IMR-90 (cell line): Measurements from ENCODE around the gene HDAC10. TPM values are rescaled to one million over a fixed set of nuclear protein-coding genes. Genes with fewer than 3 reads are reported as not detected.

Source experiments
- ATAC-seq: fragments of 200-7000 bp; cut with Tn5 transposase; 2 replicates; pipeline ENCODE4 v1.9.1; 2020; ENCODE audit warnings: low read depth, mild to moderate bottlenecking, moderate library complexity
- BruUV-seq: library from RNA; stranded (reverse); fragments of 400-500 nt; replicated peaks from 2 replicates; lab custom pipeline; 2021; lab: Mats Ljungman, UMichigan
- CTCF ChIA-PET: fragments of 300-600 bp; formaldehyde crosslinking; extraction: SDS; loops from one replicate; lab custom pipeline; 2021; ENCODE audit warnings: antibody characterized with exemption; lab: Yijun Ruan, JAX
- POLR2A ChIA-PET: fragments of 300-600 bp; sonication (Branson Sonifier 250); formaldehyde crosslinking; loops from one replicate; lab custom pipeline; 2022; ENCODE audit warnings: antibody characterized with exemption; ENCODE audit not compliant: unreplicated experiment; lab: Charles Lee
- DNase-seq: peaks from one replicate; pipeline ENCODE4 v3.0.0; 2013
- H2AFZ ChIP-seq: replicated peaks from 2 replicates; pipeline ENCODE3; 2013; ENCODE audit warnings: low read length, mild to moderate bottlenecking; ENCODE audit not compliant: poor library complexity
- H2AK5ac ChIP-seq: 2 replicates; pipeline ENCODE4 v1.6.1; 2013; ENCODE audit warnings: low read depth, low read length, inconsistent platforms
- H2AK9ac ChIP-seq: replicated peaks from 2 replicates; pipeline ENCODE3; 2013; ENCODE audit warnings: mild to moderate bottlenecking, low read depth, low read length, moderate library complexity; ENCODE audit not compliant: poor library complexity
- H2BK120ac ChIP-seq: 2 replicates; pipeline ENCODE4 v1.6.1; 2013; ENCODE audit warnings: low read depth, low read length, inconsistent platforms
- H2BK15ac ChIP-seq: 3 replicates; pipeline ENCODE4 v1.6.1; 2013; ENCODE audit warnings: low read depth, low read length, inconsistent platforms
- H2BK20ac ChIP-seq: 2 replicates; pipeline ENCODE4 v1.6.1; 2013; ENCODE audit warnings: low read depth, mild to moderate bottlenecking, inconsistent platforms, low read length, moderate library complexity
- H2BK5ac ChIP-seq: 2 replicates; pipeline ENCODE4 v1.6.1; 2013; ENCODE audit warnings: mild to moderate bottlenecking, low read depth, low read length, inconsistent platforms; ENCODE audit not compliant: poor library complexity, severe bottlenecking
- H3K14ac ChIP-seq: replicated peaks from 2 replicates; pipeline ENCODE4 v1.6.1; 2013; ENCODE audit warnings: low read depth, low read length, inconsistent platforms
- H3K18ac ChIP-seq: 2 replicates; pipeline ENCODE4 v1.6.1; 2013; ENCODE audit warnings: low read depth, low read length, control low read depth
- H3K23ac ChIP-seq: 2 replicates; pipeline ENCODE4 v1.6.1; 2013; ENCODE audit warnings: low read depth, low read length, inconsistent platforms
- H3K27ac ChIP-seq: 2 replicates; pipeline ENCODE4 v1.5.1; 2013; ENCODE audit warnings: mild to moderate bottlenecking, control low read depth, low read length; ENCODE audit not compliant: insufficient read depth
- H3K27me3 ChIP-seq: 2 replicates; pipeline ENCODE4 v1.6.1; 2013; ENCODE audit warnings: low read length; ENCODE audit not compliant: control insufficient read depth, insufficient read depth
- H3K36me3 ChIP-seq: 2 replicates; pipeline ENCODE4 v1.6.1; 2013; ENCODE audit warnings: low read length, mixed read lengths; ENCODE audit not compliant: control insufficient read depth, insufficient read depth
- H3K4ac ChIP-seq: 2 replicates; pipeline ENCODE4 v1.6.1; 2013; ENCODE audit warnings: low read depth, low read length, inconsistent platforms
- H3K4me1 ChIP-seq: 2 replicates; pipeline ENCODE4 v1.6.1; 2013; ENCODE audit warnings: low read length, mixed read lengths; ENCODE audit not compliant: control insufficient read depth, insufficient read depth
- H3K4me2 ChIP-seq: 2 replicates; pipeline ENCODE4 v1.6.1; 2013; ENCODE audit warnings: low read depth, mild to moderate bottlenecking, control low read depth, low read length, moderate library complexity
- H3K4me3 ChIP-seq: 2 replicates; pipeline ENCODE4 v1.5.1; 2013; ENCODE audit warnings: low read depth, mild to moderate bottlenecking, control low read depth, low read length, moderate library complexity; ENCODE audit not compliant: insufficient read depth
- H3K56ac ChIP-seq: 2 replicates; pipeline ENCODE4 v1.6.1; 2013; ENCODE audit warnings: low read length, inconsistent platforms; ENCODE audit not compliant: insufficient read depth; ENCODE audit errors: extremely low read depth
- H3K79me1 ChIP-seq, 2 experiments: 2 replicates each; pipeline ENCODE4 v1.6.1; 2013; ENCODE audit warnings: low read length in 2 of 2, inconsistent platforms in 1 of 2, low read depth in 1 of 2
- H3K9ac ChIP-seq: 2 replicates; pipeline ENCODE4 v1.6.1; 2013; ENCODE audit warnings: low read depth, low read length, control low read depth
- H3K9me1 ChIP-seq: 2 replicates; pipeline ENCODE4 v1.6.1; 2013; ENCODE audit warnings: low read length, inconsistent platforms; ENCODE audit not compliant: insufficient read depth
- H3K9me3 ChIP-seq: 2 replicates; pipeline ENCODE4 v1.6.1; 2013; ENCODE audit warnings: low read length; ENCODE audit not compliant: control insufficient read depth, insufficient read depth
- H4K20me1 ChIP-seq: 2 replicates; pipeline ENCODE4 v1.6.1; 2013; ENCODE audit warnings: low read length, inconsistent platforms; ENCODE audit not compliant: insufficient read depth
- H4K5ac ChIP-seq: 2 replicates; pipeline ENCODE4 v1.6.1; 2013; ENCODE audit warnings: mild to moderate bottlenecking, low read depth, low read length, control low read depth
- H4K8ac ChIP-seq, 2 experiments: 2 replicates each; pipeline ENCODE4 v1.6.1; 2013; ENCODE audit warnings: low read depth in 2 of 2, low read length in 2 of 2, control low read depth in 1 of 2, inconsistent platforms in 1 of 2
- H4K91ac ChIP-seq: 2 replicates; pipeline ENCODE4 v1.6.1; 2013; ENCODE audit warnings: low read depth, low read length, inconsistent platforms; ENCODE audit not compliant: insufficient read depth
- BHLHE40 ChIP-seq: fragments of 150-350 bp; IDR thresholded peaks from 2 replicates; pipeline ENCODE4 v1.6.1; 2016; ENCODE audit warnings: mild to moderate bottlenecking, low read depth, low read length
- CEBPB ChIP-seq: IDR thresholded peaks from 2 replicates; pipeline ENCODE4 v1.6.1; 2012; ENCODE audit warnings: low read depth, low read length, improper control_type of control experiment
- CHD1 ChIP-seq: IDR thresholded peaks from 2 replicates; pipeline ENCODE4 v1.6.1; 2012; ENCODE audit warnings: low read depth, low read length, improper control_type of control experiment
- CTCF ChIP-seq: conservative IDR thresholded peaks from 2 replicates; pipeline ENCODE4 v1.5.1; 2012; ENCODE audit warnings: mild to moderate bottlenecking, low read depth, low read length, improper control_type of control experiment
- ELK1 ChIP-seq: fragments of 150-350 bp; IDR thresholded peaks from 2 replicates; pipeline ENCODE4 v1.6.1; 2016; ENCODE audit warnings: low read depth, mild to moderate bottlenecking, low read length, moderate library complexity, borderline replicate concordance
- FOS ChIP-seq: fragments of 150-350 bp; IDR thresholded peaks from 2 replicates; pipeline ENCODE4 v1.6.1; 2016; ENCODE audit warnings: low read depth, low read length
- MAFK ChIP-seq: IDR thresholded peaks from 2 replicates; pipeline ENCODE4 v1.6.1; 2012; ENCODE audit warnings: low read depth, low read length, improper control_type of control experiment
- MAZ ChIP-seq: IDR thresholded peaks from 2 replicates; pipeline ENCODE4 v1.6.1; 2012; ENCODE audit warnings: low read depth, mild to moderate bottlenecking, low read length, improper control_type of control experiment, moderate library complexity, borderline replicate concordance
- MXI1 ChIP-seq: IDR thresholded peaks from 2 replicates; pipeline ENCODE4 v1.6.1; 2012; ENCODE audit warnings: low read depth, mild to moderate bottlenecking, low read length, moderate library complexity, borderline replicate concordance
- NFE2L2 ChIP-seq: fragments of 150-350 bp; IDR thresholded peaks from 2 replicates; pipeline ENCODE4 v1.6.1; 2016; ENCODE audit warnings: low read depth, mild to moderate bottlenecking, low read length
- POLR2A ChIP-seq: IDR thresholded peaks from 2 replicates; pipeline ENCODE4 v1.6.1; 2012; ENCODE audit warnings: mild to moderate bottlenecking, low read depth, low read length
- RAD21 ChIP-seq: IDR thresholded peaks from 2 replicates; pipeline ENCODE4 v1.6.1; 2012; ENCODE audit warnings: low read length, improper control_type of control experiment
- RCOR1 ChIP-seq: IDR thresholded peaks from 2 replicates; pipeline ENCODE4 v1.6.1; 2012; ENCODE audit warnings: mild to moderate bottlenecking, low read length, improper control_type of control experiment; ENCODE audit not compliant: insufficient replicate concordance
- RFX5 ChIP-seq: IDR thresholded peaks from 2 replicates; pipeline ENCODE4 v1.8.0; 2012; ENCODE audit warnings: low read depth, mild to moderate bottlenecking, low read length, moderate library complexity
- SMC3 ChIP-seq: fragments of 150-350 bp; IDR thresholded peaks from 2 replicates; pipeline ENCODE4 v1.6.1; 2016; ENCODE audit warnings: low read depth, mild to moderate bottlenecking, antibody characterized with exemption, low read length, moderate library complexity
- USF2 ChIP-seq: fragments of 150-350 bp; IDR thresholded peaks from 2 replicates; pipeline ENCODE4 v1.6.1; 2017; ENCODE audit warnings: mild to moderate bottlenecking, antibody characterized with exemption, low read length, low read depth
- WGBS, 2 experiments: methylation state at CpG; one replicate each; pipeline versions ENCODE4 v1.1.5 to v1.1.7; 2013; ENCODE audit warnings: missing lambda C conversion rate in 2 of 2; ENCODE audit not compliant: insufficient read length in 1 of 2; ENCODE audit errors: extremely low coverage in 2 of 2; 5-methylcytosine and 5-hydroxymethylcytosine counted together
- dilution Hi-C: fragments of 300-500 bp; cut with HindIII; formaldehyde crosslinking; loops from one replicate; pipeline ENCODE4 v1.14.3; 2018; ENCODE audit warnings: low sequenced_read_pairs; ENCODE audit not compliant: unreplicated experiment
- in situ Hi-C: fragments of 300-500 bp; cut with MboI; formaldehyde crosslinking; loops from 3 replicates; pipeline ENCODE4 v1.14.3; 2019; ENCODE audit warnings: low sequenced_read_pairs, inconsistent platforms, mixed read lengths
- intact Hi-C: fragments of 100-400 bp; cut with micrococcal nuclease; formaldehyde crosslinking; loops from 2 replicates; pipeline ENCODE4 v1.10.0; 2022
- polyA plus RNA-seq, 3 experiments: library from polyadenylated mRNA; depleted of rRNA; stranded (reverse); fragments of >200 nt; gene quantifications; 2 replicates each; pipeline ENCODE4 v1.2.3, GENCODE V29; 2012; ENCODE audit warnings: low replicate concordance in 1 of 3
- total RNA-seq: library from RNA; depleted of rRNA; stranded (reverse); fragments of >200 nt; gene quantifications from 2 replicates; pipeline ENCODE4 v1.2.3, GENCODE V29; 2012

The HDAC10 gene
- total and polyA plus RNA-seq, 2 of the 4 experiments (the other 2 are of a cell fraction), result 3.9 to 35.7 TPM

- H3K23ac ChIP-seq, result no peak overlapping the region
- in situ Hi-C loops, result no loop called here
- no peak overlapping the region for H3K4ac ChIP-seq
These were observed 4.5 kb upstream of the HDAC10 start for GRCh38 chr22:50255607-50256006.

More at GRCh38 chr22:50255607-50256006, 4.5 kb upstream of the HDAC10 start:
- Histone ChIP-seq H4K8ac (no peak overlapping the region), H3K79me1 (peaks cover 7 to 38% of the 10 kb centered on the region in 2 experiments; a peak in 3 of 4 replicates), H3K4me3 (no peak overlapping the region), H3K9ac (no peak overlapping the region), H2AK5ac (no peak overlapping the region), H2BK5ac (no peak overlapping the region), H4K20me1 (peaks cover 32% of the 10 kb centered on the region), H2AK9ac (no peak overlapping the region), H2AFZ (peak overlapping the region; percentile 58), H4K5ac (no peak overlapping the region), H3K4me2 (no peak overlapping the region), H4K91ac (no peak overlapping the region), H3K4me1 (peaks cover 9% of the 10 kb centered on the region), H3K9me1 (no peaks in the 10 kb centered on the region), H2BK120ac (no peak overlapping the region), H3K36me3 (peaks cover 35% of the 10 kb centered on the region; the same call in 1 of the 2 replicates), H2BK20ac (no peak overlapping the region), H3K27me3 (no peaks in the 10 kb centered on the region), H3K56ac (no peak overlapping the region), H2BK15ac (no peak overlapping the region), H3K14ac (no peak overlapping the region), H3K27ac (no peak overlapping the region), H3K18ac (no peak overlapping the region), H3K9me3 (no peaks in the 10 kb centered on the region)
- CTCF ChIA-PET, result no interaction called here
- TF ChIP-seq USF2 (no peak), RAD21 (no peak), POLR2A (no peak), RFX5 (no peak), CHD1 (no peak), FOS (no peak), ELK1 (no peak), CTCF (no peak), CEBPB (no peak), MAZ (no peak), SMC3 (no peak), MXI1 (no peak), RCOR1 (no peak), NFE2L2 (no peak), BHLHE40 (no peak), MAFK (no peak)
- ATAC-seq (no peak), DNase-seq (no peak)
- POLR2A ChIA-PET, result no interaction called here
- intact Hi-C loops, result no loop called here
- 90% methylated on average over 6 of the region's 17 CpGs; no CpG with 5 or more reads in 1 of the 2 experiments for WGBS, 2 experiments
- BruUV-seq, result no TSS peak
- dilution Hi-C loops, result no loop called here
